Measurements from ENCODE around the gene POU2F1.

POU2F1 gene

GRCh38 chr1:167220537-167221125 lies at the start of gene POU2F1:
Gene POU2F1, plus strand, starts transcription at chr1:167220886. Its CDS starts 12 bp downstream, at chr1:167220898.
- peak; percentile 96 for DNase-seq (ENCODE audit: low read depth)
- peak within 1 kb of the TSS; percentile 94 for H3K4me3 ChIP-seq (ENCODE audit: control insufficient read depth, low read depth, low read length)
- TF ChIP-seq CTCF (conservative IDR thresholded peaks at IDR 0.05; ENCODE audit: control insufficient read depth, insufficient read depth, low read depth, low read length) = peak; percentile 43

- DNase-seq (ENCODE audit: low read depth) = peak; percentile 52
- H3K4me3 ChIP-seq (ENCODE audit: control insufficient read depth, low read depth, low read length) = no peak overlapping the region
- TF ChIP-seq CTCF (conservative IDR thresholded peaks at IDR 0.05; ENCODE audit: control insufficient read depth, insufficient read depth, low read depth, low read length) = no peak
These were observed 49.3 kb upstream of the POU2F1 start for GRCh38 chr1:167171286-167171929.

GRCh38 chr1:167173516-167174184 lies 47.0 kb upstream of the POU2F1 start:
- no peak for TF ChIP-seq CTCF (conservative IDR thresholded peaks at IDR 0.05; ENCODE audit: control insufficient read depth, insufficient read depth, low read depth, low read length)
- no peak overlapping the region for H3K4me3 ChIP-seq (ENCODE audit: control insufficient read depth, low read depth, low read length)
- DNase-seq (ENCODE audit: low read depth) = peak; percentile 29

GRCh38 chr1:167175901-167176300 lies 44.8 kb upstream of the POU2F1 start:
- H3K4me3 ChIP-seq (ENCODE audit: control insufficient read depth, low read depth, low read length) = no peak overlapping the region
- peak; percentile 30 for DNase-seq (ENCODE audit: low read depth)
- no peak for TF ChIP-seq CTCF (conservative IDR thresholded peaks at IDR 0.05; ENCODE audit: control insufficient read depth, insufficient read depth, low read depth, low read length)

- DNase-seq (ENCODE audit: low read depth) = no peak
- no peak for TF ChIP-seq CTCF (conservative IDR thresholded peaks at IDR 0.05; ENCODE audit: control insufficient read depth, insufficient read depth, low read depth, low read length)
- H3K4me3 ChIP-seq (ENCODE audit: control insufficient read depth, low read depth, low read length) = no peak overlapping the region
These were observed 41.9 kb upstream of the POU2F1 start for GRCh38 chr1:167178831-167179230.

GRCh38 chr1:167182571-167183320 lies 37.9 kb upstream of the POU2F1 start:
- DNase-seq (ENCODE audit: low read depth) = no peak
- no peak overlapping the region for H3K4me3 ChIP-seq (ENCODE audit: control insufficient read depth, low read depth, low read length)

More at GRCh38 chr1:167182571-167183320, 37.9 kb upstream of the POU2F1 start:
- no peak for TF ChIP-seq CTCF (conservative IDR thresholded peaks at IDR 0.05; ENCODE audit: control insufficient read depth, insufficient read depth, low read depth, low read length)
